Stimulated activated CD4-positive, alpha-beta T cell treated with anti-CD3 and anti-CD28 coated beads, Interleukin-1b, Interleukin-23, amount 100 ng/mL, for 48 hours (primary cell): ENCODE measurements around the gene UNC5A.

Experiments
- DNase-seq: peaks from one replicate; pipeline ENCODE4 v3.0.0-alpha.2; 2020

The UNC5A gene

GRCh38 chr5:176802116-176802784, 8.1 kb upstream of the UNC5A start:
- DNase-seq, result no peak

GRCh38 chr5:176803068-176803942, 7.1 kb upstream of the UNC5A start:
- DNase-seq, result no peak

DNA sequence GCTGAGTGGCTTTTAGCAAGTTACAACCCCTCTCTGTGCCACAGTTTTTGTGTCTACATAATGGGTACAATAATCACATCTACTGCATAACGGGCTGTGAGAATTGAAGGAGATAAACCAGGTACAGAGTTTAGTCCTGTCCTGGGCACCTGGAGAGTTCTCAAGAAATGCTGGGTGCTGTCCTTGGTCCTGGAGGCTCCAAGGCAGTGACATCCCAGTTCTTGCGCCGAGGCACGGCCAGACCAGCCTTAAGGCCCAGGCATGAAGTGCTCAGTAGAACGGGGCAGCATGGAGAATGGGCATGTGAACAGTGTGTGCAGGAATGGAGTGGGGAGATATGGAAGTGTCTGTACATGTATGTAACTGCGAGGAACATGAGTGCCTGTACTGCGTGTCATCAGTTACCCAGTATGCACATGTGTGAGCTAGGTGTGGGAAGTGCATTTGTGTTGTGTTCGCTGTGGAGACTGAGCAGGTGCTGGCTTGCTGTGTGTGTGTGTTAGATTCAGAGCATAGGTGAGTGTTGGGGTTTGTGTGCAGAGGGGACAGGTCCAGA, 6.3 kb upstream of the UNC5A start:
- no peak for DNase-seq

- DNase-seq, result no peak
These were observed 4.2 kb upstream of the UNC5A start for GRCh38 chr5:176806137-176806536.

GRCh38 chr5:176809544-176810080, 747 bp upstream of the UNC5A start:
- DNase-seq, result no peak

- DNase-seq, result no peak
These were observed 535 bp downstream of the UNC5A start for GRCh38 chr5:176810687-176811501.

DNA sequence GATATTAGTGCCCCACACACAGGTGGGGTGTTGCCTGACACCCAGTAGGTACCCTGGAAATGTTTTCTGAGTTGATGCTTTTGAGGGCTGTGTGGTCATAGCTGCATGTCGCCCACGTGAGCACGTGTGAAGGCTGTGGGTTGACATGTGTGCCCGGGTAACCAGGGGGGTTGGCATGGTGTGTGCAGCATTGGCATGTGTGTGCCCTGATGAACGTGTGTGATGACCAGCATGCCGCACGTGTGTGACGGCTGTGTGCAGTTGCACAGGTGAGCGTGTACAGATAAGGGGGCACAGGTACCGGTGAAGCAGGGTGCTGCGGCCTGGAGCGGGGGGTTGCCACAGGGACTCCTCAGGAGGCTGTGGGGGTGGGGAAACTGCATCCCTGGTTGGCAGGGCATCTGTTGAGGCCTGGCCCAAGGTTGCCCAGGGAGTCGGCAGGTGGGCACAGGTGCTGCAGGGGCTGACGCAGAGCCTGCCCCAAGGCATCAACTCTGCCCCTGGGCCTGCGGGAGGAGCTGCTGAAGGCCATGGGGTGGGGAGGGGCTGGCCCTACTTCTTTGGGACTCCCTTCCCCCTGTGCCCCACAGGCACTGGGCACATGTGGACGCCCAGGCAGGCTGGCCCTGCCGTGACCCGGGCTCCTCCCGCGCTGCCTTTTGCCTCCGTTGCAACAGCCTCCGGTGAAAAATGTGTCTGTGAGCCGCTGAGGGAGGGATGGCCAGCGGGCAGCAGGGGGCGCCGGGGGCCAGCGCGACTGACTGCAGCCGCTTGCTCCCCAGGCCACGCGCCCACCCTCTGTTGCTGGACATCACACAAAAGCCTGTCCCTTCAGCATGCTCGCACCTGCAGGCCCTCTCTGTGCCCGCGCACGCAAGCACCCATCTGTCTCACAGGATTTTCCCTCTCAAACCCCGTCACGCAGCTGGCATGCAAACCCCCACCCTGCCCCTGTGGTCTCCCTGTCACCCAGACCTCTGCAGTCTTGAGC, 2.2 kb downstream of the UNC5A start:
- no peak for DNase-seq

GRCh38 chr5:176813587-176814312, 3.4 kb downstream of the UNC5A start:
- no peak for DNase-seq

- DNase-seq, result no peak
These were observed 3.9 kb downstream of the UNC5A start for GRCh38 chr5:176814313-176814685.

GRCh38 chr5:176814836-176815438, 4.6 kb downstream of the UNC5A start:
- no peak for DNase-seq

GRCh38 chr5:176816043-176816745, 5.8 kb downstream of the UNC5A start:
- DNase-seq, result no peak

- no peak for DNase-seq
These were observed 6.5 kb downstream of the UNC5A start for GRCh38 chr5:176816791-176817347.

GRCh38 chr5:176817369-176817840, 7.0 kb downstream of the UNC5A start:
- no peak for DNase-seq

- peak; percentile 27 for DNase-seq
These were observed 7.5 kb downstream of the UNC5A start for GRCh38 chr5:176817841-176818377.

GRCh38 chr5:176818391-176819098, 8.2 kb downstream of the UNC5A start:
- DNase-seq, result peak; percentile 21

GRCh38 chr5:176819476-176819875, 9.1 kb downstream of the UNC5A start:
- no peak for DNase-seq

- no peak for DNase-seq
These were observed 10.6 kb downstream of the UNC5A start for GRCh38 chr5:176820937-176821336.

DNA sequence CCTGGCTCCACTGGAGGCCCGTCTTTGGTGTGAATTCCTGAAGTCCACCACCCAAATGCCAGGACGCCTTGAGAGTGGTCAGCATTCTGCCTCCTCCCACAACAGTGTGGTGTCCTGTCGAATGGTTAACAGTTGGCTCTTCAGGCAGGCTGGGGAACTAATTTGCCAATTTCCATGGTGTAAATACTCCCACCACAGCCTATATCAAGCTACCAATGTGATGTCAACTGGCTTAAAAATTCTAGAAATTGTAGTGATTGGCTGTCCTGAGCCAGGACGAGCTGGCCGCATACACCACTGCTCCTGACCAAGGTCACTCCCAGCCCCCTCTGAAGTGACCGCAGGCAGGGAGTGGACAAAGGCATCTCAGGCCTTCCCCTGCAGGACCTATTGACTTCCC, 11.1 kb downstream of the UNC5A start:
- no peak for DNase-seq
